BJ (cell line): ENCODE data around the gene TEAD4. TPM values are rescaled to one million over a fixed set of nuclear protein-coding genes. Genes with fewer than 3 reads are reported as not detected.

ENCODE experiments used
- CTCF ChIA-PET: fragments of 350-600 bp; formaldehyde crosslinking; extraction: SDS; loops from one replicate; lab custom pipeline; 2021; ENCODE audit warnings: antibody characterized with exemption, inconsistent platforms; lab: Yijun Ruan, JAX
- POLR2A ChIA-PET: fragments of 300-600 bp; sonication (Branson Sonifier 250); formaldehyde crosslinking; extraction: SDS; loops from one replicate; lab custom pipeline; 2021; ENCODE audit warnings: antibody characterized with exemption; lab: Charles Lee
- DNase-seq: peaks from one replicate; pipeline ENCODE4 v3.0.0-alpha.2; 2011; ENCODE audit warnings: low read depth
- H3K27me3 ChIP-seq: 2 replicates; pipeline ENCODE4 v1.6.0; 2011; ENCODE audit warnings: low read length; ENCODE audit not compliant: control insufficient read depth, insufficient read depth
- H3K36me3 ChIP-seq: 2 replicates; pipeline ENCODE4 v1.5.1; 2011; ENCODE audit warnings: low read length; ENCODE audit not compliant: control insufficient read depth, insufficient read depth
- H3K4me3 ChIP-seq: 2 replicates; pipeline ENCODE4 v1.5.1; 2011; ENCODE audit warnings: low read depth, mild to moderate bottlenecking, control low read depth, low read length
- CTCF ChIP-seq: IDR thresholded peaks from 2 replicates; pipeline ENCODE4 v1.5.1; 2011; ENCODE audit warnings: low read depth, mild to moderate bottlenecking, control low read depth, inconsistent platforms, low read length, moderate library complexity; ENCODE audit not compliant: insufficient read depth
- polyA plus RNA-seq: library from polyadenylated mRNA; depleted of rRNA; stranded (reverse); fragments of >200 nt; gene quantifications from 2 replicates; pipeline ENCODE4 v1.2.3, GENCODE V29; 2011

TEAD4 gene
- polyA plus RNA-seq, 1 experiment, result 30.2 TPM

- DNase-seq, result no peak
- Histone ChIP-seq H3K27me3 (no peaks in the 10 kb centered on the region), H3K36me3 (peaks cover 5% of the 10 kb centered on the region), H3K4me3 (no peak overlapping the region)
- CTCF ChIA-PET, result no interaction called here
- POLR2A ChIA-PET, result no interaction called here
- 0 out of 2 replicates have a peak, but pooled peaks have one; percentile 3 for TF ChIP-seq CTCF
These were observed 41.5 kb downstream of the TEAD4 start for GRCh38 chr12:3000548-3001275.

- no peak for TF ChIP-seq CTCF
- DNase-seq, result no peak
- no peak overlapping the region for H3K4me3 ChIP-seq
- ChIA-PET POLR2A (no interaction called here), CTCF (interaction anchor here (1.1 to 2.3 kb wide), 2 partner anchors 31 to 32 kb away, joined by 4 to 9 read pairs; no protein-coding TSS in a partner anchor)
- H3K36me3 ChIP-seq, result peaks cover 5% of the 10 kb centered on the region
- H3K27me3 ChIP-seq, result no peaks in the 10 kb centered on the region
These were observed 43.4 kb downstream of the TEAD4 start for GRCh38 chr12:3002646-3003045.

- CTCF ChIA-PET, result interaction anchor here (0.6 to 2.3 kb wide), 4 partner anchors 11 to 155 kb away, joined by 3 to 9 read pairs (median 4); no protein-coding TSS in a partner anchor
- H3K27me3 ChIP-seq, result no peaks in the 10 kb centered on the region
- POLR2A ChIA-PET, result no interaction called here
- TF ChIP-seq CTCF, result no peak
- no peak overlapping the region for H3K4me3 ChIP-seq
- peaks cover 5% of the 10 kb centered on the region for H3K36me3 ChIP-seq
- DNase-seq, result no peak
These were observed 44.3 kb downstream of the TEAD4 start for GRCh38 chr12:3003357-3003992.

- DNase-seq, result no peak
- CTCF ChIA-PET, result interaction anchor here (0.7 to 2.3 kb wide), 8 partner anchors 9 to 152 kb away, joined by 3 to 9 read pairs (median 3); no protein-coding TSS in a partner anchor
- Histone ChIP-seq H3K27me3 (no peaks in the 10 kb centered on the region), H3K4me3 (no peak overlapping the region), H3K36me3 (peaks cover 9% of the 10 kb centered on the region)
- TF ChIP-seq CTCF, result peak; percentile 38; the same call in 1 of the 2 replicates
- POLR2A ChIA-PET, result no interaction called here
These were observed 45.7 kb downstream of the TEAD4 start for GRCh38 chr12:3004655-3005565.
